Ecto neural progenitor cell (in vitro differentiated cells): ENCODE measurements around the gene KCNS1.

Experiments
- DNase-seq: peaks from one replicate; pipeline ENCODE4 v3.0.0-alpha.2; 2018; ENCODE audit warnings: low spot score

The KCNS1 gene

DNA sequence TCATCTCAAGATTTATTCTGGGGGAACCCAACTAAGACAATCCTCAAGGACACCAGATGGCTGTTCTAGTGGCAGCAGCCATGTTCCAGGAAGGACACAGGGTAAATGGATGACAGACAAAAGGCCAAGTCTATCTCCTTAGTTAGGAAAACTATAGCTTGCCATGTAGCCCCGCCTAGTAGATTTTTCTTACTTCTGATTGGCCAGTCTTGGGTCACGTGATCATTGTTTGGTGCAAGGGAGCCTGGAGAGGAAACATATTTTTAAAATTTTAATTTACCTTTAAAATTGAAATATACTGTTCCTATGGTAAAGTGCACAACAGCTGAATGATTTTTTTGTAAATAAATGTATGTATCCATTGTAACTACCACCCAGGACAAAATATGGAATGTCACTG, 4.4 kb upstream of the KCNS1 start:
- no peak for DNase-seq

DNA sequence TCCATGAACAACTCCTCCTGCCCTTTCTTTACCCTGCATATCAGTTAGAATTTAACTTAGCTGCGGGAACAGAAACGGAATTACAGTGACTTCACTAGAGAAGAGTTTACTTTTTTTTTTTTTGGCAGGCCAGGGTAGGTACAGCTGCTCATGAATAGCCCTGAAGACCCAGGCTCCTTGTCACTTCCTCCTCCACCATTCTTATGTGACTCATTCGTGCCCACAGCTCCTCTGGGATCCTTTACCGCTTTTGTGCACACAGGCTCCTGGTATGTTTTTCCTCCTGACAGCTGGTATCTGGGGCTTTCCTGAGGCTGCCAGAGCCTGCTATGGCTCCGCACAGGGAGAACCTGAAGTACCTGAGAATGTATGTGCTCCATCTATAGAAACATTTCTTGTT, 3.9 kb upstream of the KCNS1 start:
- DNase-seq = no peak

DNA sequence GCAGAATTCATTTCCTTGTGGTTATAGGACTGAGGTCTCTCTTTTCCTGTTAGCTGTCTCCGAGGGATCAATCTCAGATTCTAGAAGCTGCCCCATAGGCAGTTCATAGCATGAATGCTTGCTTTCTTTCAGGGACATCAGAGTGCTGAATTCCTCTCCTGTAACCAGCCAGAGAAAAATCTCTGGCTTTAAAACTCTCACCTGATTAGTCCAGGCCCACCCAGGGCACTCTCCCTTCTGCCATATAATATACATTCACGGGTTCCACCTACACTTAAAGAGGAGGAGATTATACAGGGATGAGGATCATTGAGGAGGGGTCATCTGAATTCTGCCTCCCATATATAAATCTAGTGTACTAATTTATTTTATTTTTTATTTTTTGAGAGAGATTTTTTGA, 2.1 kb upstream of the KCNS1 start:
- no peak for DNase-seq

- no peak for DNase-seq
These were observed 465 bp upstream of the KCNS1 start for GRCh38 chr20:45101333-45101850.

DNA sequence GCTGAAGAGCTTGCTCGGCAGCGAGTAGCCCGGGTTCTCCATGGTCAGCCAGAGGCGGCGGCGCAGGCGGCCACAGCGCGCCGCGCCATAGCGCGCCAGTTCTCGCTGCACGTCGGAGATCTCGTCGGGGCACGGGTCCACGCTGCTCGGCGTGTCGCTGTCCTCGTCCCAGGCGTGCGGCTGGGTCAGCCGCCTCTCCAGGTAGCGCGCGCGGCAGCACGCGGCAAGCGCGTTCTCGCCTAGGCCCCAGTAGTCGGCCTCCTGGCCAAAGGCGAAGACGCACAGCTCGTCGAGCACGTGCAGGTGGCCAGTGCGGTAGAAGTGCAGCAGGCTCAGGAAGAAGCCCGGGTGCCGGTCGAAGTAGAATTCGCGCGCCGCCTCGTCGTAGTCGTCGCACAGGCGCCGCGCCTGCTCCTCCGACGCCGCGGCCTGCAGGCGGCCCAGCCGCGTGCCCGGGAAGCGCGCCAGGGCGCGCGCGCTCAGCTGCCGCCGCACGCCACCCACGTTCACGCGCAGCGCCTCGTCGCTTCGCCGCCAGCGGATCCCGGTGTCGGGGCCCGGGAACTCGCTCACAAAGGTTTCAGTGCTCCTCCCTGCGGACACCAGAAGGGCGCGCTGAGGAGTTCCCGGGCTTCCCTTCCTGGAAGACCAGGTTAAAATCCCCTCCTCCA, 2.7 kb downstream of the KCNS1 start:
- peak; percentile 74 for DNase-seq

- DNase-seq = no peak
These were observed 3.3 kb downstream of the KCNS1 start for GRCh38 chr20:45097485-45098102.

- DNase-seq = no peak
These were observed 4.1 kb downstream of the KCNS1 start for GRCh38 chr20:45096781-45097180.

DNA sequence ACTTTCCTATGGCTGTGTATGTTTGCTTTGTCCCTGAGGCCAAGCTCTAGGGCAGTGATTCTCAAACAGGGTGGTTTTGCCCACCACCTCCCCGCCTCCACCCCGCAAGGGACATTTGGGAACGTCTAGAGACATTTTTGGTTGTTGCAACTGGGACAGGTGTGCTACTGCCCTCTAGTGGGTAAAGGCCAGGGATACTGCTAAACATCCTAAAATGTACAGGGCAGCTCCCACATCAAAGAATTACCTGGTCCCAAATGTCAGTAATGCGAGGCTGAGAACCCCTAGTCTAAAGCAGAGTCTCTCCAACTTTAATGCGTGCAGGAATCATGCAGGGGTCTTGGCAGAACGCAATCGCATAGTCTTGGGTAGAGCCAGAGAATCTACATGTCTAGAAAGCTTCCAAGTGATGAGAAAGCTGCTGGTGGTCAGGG, 5.1 kb downstream of the KCNS1 start:
- DNase-seq = no peak

DNA sequence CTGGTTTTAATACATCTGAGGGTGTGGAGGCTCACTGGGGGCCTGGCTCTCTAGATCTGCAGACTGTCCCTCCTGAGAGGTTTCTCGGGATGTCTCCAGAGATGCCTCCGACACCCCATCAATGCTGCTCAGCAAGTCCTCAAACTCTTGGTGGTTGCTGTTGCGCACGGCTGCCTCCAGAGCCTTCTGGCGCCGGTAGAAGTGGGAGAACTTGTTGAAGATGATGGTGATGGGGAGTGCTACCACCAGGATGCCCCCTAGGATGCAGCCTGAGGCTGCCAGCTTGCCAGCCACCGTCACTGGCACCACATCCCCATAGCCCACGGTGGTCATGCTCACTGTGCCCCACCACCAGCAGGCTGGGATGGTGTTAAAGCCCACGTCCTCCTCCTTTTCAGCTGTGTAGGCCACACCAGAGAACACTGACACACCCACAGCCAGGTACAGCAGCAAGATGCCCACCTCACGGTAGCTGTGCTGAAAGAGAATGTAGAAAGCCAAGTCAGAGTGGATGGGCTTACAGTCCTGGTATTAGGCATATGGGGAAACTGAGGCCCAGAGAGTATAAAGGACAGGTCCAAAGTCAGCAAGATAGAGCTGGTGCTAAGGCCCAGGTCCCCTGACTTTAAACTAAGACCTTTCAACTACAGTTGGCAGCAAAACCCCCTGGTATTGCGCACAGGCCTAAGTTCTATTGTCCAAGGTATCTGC, 5.9 kb downstream of the KCNS1 start:
- no peak for DNase-seq

DNA sequence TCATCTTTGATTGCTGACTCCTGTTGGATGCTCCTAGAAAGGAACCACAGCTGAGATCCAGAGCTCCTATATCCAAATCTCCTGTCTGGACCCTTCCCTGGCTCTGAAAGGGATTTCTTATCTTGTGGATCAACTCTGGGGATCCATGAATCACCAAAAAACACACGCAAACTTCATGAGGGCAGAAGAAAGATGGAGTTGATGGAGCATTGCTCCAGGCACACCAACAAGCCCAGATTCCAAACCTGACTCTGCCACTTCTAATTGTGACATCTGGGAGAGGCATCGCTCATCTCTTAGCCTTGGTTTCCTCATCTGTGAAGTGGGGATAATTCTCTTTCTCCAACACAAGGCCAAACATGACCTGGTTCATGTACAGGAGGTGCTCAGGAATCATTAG, 6.7 kb downstream of the KCNS1 start:
- DNase-seq = no peak

GRCh38 chr20:45092898-45093297, 8.0 kb downstream of the KCNS1 start:
- no peak for DNase-seq

- DNase-seq = no peak
These were observed 9.6 kb downstream of the KCNS1 start for GRCh38 chr20:45091366-45091765.

DNA sequence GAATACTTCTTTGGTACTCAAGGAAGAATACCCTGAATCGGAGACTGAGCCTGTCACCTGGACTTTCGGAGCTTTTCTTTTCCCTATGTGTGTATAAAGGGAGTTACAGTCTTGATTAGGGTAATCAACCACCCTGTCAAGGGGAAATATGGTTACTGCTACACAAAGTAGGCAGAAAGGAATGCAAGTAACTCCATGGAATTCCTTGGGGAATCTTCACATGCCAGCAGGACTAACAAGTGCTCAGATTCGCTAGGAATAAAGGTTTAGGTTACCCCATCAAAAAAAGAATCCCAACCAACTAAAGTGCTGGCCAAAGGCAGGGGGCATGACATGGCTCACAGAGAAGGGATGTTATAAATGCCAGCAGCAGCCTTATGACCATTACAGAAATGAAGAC, 10.4 kb downstream of the KCNS1 start:
- DNase-seq = no peak

- no peak for DNase-seq
These were observed 12.7 kb downstream of the KCNS1 start for GRCh38 chr20:45088247-45088646.

GRCh38 chr20:45087814-45088213, 13.1 kb downstream of the KCNS1 start:
- no peak for DNase-seq

DNA sequence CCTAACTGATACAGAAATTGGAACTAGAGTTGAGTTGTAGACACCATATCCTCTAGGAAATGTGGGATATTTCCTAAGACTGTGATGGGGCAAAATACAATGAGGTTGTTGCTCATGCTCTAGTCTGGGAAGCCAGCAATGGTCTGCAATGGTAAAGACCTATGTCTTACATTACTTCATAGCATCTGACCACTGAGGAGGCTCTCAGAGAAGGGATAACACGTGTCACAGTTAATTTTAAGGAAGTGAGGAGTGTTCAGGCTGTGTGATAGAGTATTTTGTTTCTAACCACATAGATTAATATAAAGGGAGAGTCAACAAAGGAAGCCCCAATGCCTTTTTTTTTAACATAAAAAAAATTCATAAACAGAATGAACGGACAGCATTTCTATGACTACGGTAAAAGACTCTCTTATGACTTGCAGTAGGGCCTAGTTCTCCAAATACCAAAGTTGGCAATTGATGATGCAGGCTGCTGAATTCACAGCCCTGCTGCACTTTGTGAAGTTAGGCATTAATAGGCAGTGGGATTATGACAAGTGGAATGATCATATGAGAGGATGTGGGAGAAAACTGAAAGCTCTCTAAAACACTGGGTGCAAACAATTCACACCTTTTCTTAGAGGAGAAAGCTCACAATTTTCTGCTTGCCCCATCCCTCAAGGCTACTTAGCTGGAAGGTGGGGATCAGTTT, 13.7 kb downstream of the KCNS1 start:
- DNase-seq = no peak

GRCh38 chr20:45085867-45086266, 15.1 kb downstream of the KCNS1 start:
- no peak for DNase-seq

DNA sequence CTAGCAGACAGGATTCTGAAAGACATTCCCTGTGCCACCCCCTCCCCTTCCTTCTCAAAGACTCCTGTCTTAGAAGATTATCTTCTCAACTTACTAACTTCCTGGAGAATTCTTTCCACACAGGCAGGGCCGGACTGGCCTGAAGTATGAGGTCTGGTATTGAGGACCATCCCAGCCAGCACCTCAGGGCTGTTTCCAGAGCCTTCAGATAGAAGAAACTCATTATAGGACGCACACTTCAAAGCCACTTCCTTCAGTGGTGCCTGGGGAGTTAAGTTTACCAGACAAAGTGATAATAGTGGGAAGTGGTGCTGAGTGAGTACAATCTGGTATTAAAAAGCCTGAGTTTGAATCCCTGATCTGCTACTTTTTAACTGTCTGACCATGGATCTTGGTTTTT, 15.6 kb downstream of the KCNS1 start:
- DNase-seq = no peak

GRCh38 chr20:45083127-45083526, 17.8 kb downstream of the KCNS1 start:
- DNase-seq = no peak

DNA sequence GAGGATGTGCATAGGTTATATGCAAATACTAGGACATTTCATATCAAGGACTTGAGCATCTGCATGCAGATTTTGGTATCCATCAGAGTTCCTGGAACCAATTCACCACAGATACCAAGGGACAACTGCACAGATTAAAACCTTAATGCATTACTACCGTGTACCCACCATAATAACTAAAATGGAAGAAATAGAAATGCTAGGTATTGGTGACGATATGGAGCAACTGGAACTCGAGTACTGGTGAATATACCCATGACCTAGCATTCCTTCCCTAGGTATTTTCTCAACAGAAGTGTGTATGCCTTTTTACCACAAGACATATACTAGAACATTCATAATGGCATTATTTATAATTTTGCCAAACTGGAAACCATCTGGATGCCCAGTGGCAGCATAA, 18.5 kb downstream of the KCNS1 start:
- DNase-seq = no peak

DNA sequence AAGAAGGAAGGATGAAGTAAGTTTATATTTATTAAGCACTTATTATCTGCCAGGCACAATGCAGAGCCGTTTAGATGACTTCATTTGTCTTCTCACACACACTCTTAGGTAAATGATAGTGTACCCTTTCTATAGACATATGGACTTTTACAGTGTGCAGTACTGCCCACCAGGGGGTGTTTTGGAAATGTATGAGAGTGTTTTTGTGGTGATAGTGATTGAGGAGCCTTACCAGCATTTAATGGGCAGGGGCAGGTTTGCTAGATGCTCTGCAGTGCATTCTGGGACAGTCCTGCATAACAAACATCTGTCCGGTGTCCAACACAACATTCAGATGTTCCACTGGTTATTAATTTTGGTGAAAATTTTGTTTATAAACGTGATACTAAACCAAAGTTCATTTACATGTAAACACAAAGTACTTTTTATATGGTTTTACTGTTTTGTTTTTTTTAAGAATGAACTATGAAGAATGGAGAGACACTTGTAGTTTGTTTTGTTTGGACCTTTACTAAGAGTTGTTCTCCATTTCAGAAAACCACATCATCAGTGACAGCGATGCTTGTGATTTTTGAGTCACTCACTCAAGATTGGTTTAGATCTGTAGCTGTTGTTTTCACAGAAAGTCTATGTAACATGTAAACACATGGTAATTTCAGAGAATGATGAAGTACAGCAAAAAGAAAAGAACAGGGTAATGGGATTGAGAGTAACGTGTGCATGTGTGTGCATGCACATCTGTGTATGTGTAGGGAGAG, 19.9 kb downstream of the KCNS1 start:
- DNase-seq = no peak

GRCh38 chr20:45077559-45077958, 23.4 kb downstream of the KCNS1 start:
- no peak for DNase-seq
